ENCODE measurements around the gene GABPA. TPM values are rescaled to one million over a fixed set of nuclear protein-coding genes. Genes with fewer than 3 reads are reported as not detected.
"Not testable (repeated sequence)": the region's sequence is repeated elsewhere in the genome, so short reads cannot be mapped to it uniquely, and the experiment has no call there.

Gene GABPA
- total RNA-seq (2014; rRNA removed; shearing (Covaris generic); ENCODE audit: low replicate concordance) = 20.7 and 29.6 TPM in 2 replicates

DNA sequence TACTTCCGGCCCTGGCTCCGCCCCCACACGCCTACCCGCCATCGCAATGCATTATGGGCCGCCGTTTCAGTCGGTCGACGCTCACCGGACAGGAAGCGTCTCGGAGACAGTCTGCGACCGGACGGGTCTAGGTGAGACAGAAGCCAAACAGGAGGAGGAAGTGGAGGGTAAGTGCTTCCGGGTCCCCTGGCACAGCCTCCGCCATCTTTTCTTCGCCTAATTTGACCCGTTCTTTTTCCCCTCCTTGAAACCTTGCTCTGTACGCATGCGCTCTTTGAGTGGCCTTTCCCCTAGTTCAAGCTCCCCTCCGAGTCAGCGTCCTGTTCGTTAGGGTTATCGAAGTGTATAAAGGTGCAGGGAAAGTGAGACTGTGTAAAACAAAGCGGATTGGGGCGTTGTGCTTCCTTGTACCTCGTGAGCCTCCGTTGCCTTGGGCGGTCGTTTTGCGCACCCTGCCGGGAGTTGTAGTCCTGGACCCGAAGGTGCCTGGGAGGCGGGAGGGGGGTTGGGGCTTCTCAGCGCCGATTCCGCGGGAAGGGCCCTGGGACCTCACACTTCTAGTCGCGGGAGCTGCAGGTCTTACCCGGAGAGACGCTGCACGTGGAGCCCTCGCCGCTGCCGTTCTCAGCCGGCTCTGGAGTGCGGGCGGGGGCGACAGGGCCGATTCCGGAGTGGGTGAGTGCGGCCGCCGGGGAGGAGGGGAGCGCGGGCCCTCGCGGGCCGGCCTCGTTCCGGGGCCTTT lies at the start of gene GABPA, which contains the start of gene ATP5PF:
Gene GABPA (plus strand): TSS at position 69 of the 742 bp plus-strand sequence. CDS start 6,627 bp downstream, outside the sequence.
Gene ATP5PF (minus strand): TSS at position 1 of the 742 bp plus-strand sequence. CDS start 5,110 bp downstream, outside the sequence.
- Histone ChIP-seq H3K4me2 (ENCODE audit: low read depth, low read length, poor library complexity, severe bottlenecking) (peak within 1 kb of the TSS; percentile 88), H2AFZ (ENCODE audit: low read length) (peak within 1 kb of the TSS; percentile 51; the same call in 1 of the 2 replicates), H3K9ac (ENCODE audit: low read length) (peak within 1 kb of the TSS; percentile 94), H3K4me1 (ENCODE audit: low read length) (peaks cover 52% of the 10 kb centered on the region), H3K36me3 (ENCODE audit: insufficient read depth, low read length) (peaks cover 12% of the 10 kb centered on the region; the same call in 1 of the 2 replicates), H3K27me3 (ENCODE audit: low read length) (no peaks in the 10 kb centered on the region), H3K79me2 (ENCODE audit: low read length) (peaks cover 88% of the 10 kb centered on the region), H3K9me2 (replicated peaks; ENCODE audit: insufficient read depth, low read length) (no peaks in the 10 kb centered on the region), H3K9me3 (ENCODE audit: low read length) (no peaks in the 10 kb centered on the region), H3K27ac (ENCODE audit: low read length) (peak within 1 kb of the TSS; percentile 91), H3K4me3 (ENCODE audit: low read length) (peak within 1 kb of the TSS; percentile 95), H4K20me1 (ENCODE audit: insufficient read depth, low read depth, low read length) (peaks cover 16% of the 10 kb centered on the region; the same call in 1 of the 2 replicates)
- peak; percentile 99 for DNase-seq

DNA sequence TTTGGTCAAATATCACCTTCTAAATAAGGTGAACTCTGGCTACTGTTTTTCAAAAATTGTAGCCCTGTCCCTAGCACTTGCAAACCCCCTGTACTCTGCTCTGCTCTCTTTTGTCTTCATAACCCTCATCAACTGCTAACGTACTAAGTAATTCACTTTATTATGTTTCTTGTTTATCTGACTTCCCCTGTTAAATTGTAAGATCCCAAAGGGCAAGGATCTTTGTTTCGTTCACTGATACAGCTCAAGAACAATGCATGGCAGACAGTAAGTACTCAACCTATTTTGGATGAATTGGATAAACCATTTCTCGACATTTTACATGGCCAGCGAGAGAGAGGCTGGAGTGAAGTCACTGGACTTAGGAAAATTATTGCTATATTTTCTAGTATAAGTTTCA lies 47.0 kb upstream of the GABPA start:
- DNase-seq = no peak
- no peak overlapping the region for H3K9ac ChIP-seq (ENCODE audit: low read length)
- H2AFZ ChIP-seq (ENCODE audit: low read length) = no peak overlapping the region
- H3K9me3 ChIP-seq (ENCODE audit: low read length) = no peaks in the 10 kb centered on the region
- no peaks in the 10 kb centered on the region for H3K9me2 ChIP-seq (replicated peaks; ENCODE audit: insufficient read depth, low read length)
- no peaks in the 10 kb centered on the region for H3K4me1 ChIP-seq (ENCODE audit: low read length)
- H3K36me3 ChIP-seq (ENCODE audit: insufficient read depth, low read length) = no peaks in the 10 kb centered on the region
- no peak overlapping the region for H3K4me3 ChIP-seq (ENCODE audit: low read length)
- no peak overlapping the region for H3K4me2 ChIP-seq (ENCODE audit: low read depth, low read length, poor library complexity, severe bottlenecking)
- no peaks in the 10 kb centered on the region for H3K79me2 ChIP-seq (ENCODE audit: low read length)
- H3K27me3 ChIP-seq (ENCODE audit: low read length) = no peaks in the 10 kb centered on the region
- H3K27ac ChIP-seq (ENCODE audit: low read length) = no peak overlapping the region
- H4K20me1 ChIP-seq (ENCODE audit: insufficient read depth, low read depth, low read length) = no peaks in the 10 kb centered on the region

DNA sequence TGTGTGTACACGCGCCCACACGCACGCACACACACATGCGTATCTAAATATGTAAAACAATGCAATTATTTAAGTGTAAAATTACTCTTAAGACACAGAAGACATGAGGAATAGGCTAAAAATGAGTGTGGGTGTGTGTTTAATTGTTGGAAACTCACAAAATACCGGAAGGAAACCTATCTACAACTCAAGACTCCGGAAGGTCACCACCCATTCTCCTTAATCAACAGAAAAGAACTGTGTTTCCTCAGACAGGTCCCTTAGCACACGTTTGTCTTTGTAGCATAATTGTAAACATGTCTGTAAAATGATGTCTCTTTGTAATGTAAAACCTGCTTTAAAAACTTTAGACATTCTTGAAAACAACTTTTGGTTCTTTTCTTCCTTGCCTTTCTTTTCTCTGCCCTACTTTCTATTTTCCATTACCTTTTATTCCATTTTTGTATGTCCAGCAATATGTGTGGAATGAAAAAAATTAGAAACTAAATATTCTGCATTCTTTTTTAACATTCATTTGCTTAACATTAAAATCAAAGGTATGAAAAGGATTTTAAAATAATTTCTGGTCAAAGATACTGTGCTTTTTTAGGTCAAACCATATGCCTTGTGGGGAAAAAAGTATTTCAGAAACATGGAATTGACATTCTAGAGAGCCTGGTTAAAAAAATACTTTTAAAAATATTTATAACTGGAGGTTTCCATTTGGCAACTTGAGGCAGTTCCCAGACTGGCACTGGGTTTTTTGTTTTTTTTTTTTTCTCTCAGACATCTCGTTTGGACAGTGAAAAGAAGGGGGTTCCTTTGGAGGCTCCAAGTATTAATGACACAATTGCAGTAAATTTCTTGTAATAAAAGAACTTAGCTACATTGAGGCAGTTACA lies 46.3 kb upstream of the GABPA start:
- Histone ChIP-seq H3K27me3 (ENCODE audit: low read length) (no peaks in the 10 kb centered on the region), H3K36me3 (ENCODE audit: insufficient read depth, low read length) (no peaks in the 10 kb centered on the region), H3K9me3 (ENCODE audit: low read length) (no peaks in the 10 kb centered on the region), H3K9me2 (replicated peaks; ENCODE audit: insufficient read depth, low read length) (no peaks in the 10 kb centered on the region), H3K9ac (ENCODE audit: low read length) (no peak overlapping the region), H3K79me2 (ENCODE audit: low read length) (no peaks in the 10 kb centered on the region), H2AFZ (ENCODE audit: low read length) (no peak overlapping the region), H3K4me2 (ENCODE audit: low read depth, low read length, poor library complexity, severe bottlenecking) (no peak overlapping the region), H4K20me1 (ENCODE audit: insufficient read depth, low read depth, low read length) (no peaks in the 10 kb centered on the region), H3K4me1 (ENCODE audit: low read length) (no peaks in the 10 kb centered on the region), H3K4me3 (ENCODE audit: low read length) (no peak overlapping the region), H3K27ac (ENCODE audit: low read length) (no peak overlapping the region)
- DNase-seq = no peak

DNA sequence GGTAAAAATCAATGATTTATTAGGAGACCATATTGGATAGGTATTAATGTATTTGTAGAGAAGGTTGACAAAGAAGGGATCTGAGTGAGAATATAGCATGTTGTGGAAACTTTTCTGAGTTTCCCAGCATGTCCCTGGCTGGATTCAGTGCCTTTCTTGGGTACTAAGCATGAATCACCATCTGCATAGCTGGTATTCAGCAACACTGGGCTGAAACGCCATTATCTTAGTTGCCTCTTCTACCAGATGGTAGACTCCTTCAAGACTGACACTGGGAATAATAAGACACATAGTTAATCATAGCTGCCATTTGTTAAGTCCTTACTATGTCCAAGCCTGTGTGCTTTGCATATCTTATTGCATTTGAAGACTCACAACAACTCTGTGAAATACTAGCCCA lies 45.5 kb upstream of the GABPA start:
- no peaks in the 10 kb centered on the region for H3K36me3 ChIP-seq (ENCODE audit: insufficient read depth, low read length)
- no peak for DNase-seq

DNA sequence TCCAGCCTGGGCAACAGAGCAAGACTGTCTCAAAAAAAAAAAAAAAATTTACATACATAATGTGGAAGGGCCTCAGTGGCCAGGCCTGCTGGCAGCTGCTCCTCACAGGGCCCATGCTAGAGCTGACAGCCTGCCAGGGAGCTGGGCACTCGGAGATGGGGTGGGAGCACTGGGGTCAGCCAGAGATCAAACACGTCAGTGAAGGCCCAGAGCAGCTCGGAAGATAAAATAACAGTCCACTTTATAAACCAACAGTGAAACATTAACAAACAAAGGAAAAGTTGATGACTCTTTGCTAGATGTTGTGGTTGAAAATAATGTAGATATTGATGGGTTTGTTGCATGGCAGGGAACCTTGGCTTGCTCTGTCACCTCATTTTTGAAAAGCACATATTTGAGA lies 42.8 kb upstream of the GABPA start:
- Histone ChIP-seq H3K9me2 (replicated peaks; ENCODE audit: insufficient read depth, low read length) (no peaks in the 10 kb centered on the region), H3K4me1 (ENCODE audit: low read length) (no peaks in the 10 kb centered on the region), H3K36me3 (ENCODE audit: insufficient read depth, low read length) (no peaks in the 10 kb centered on the region), H3K9ac (ENCODE audit: low read length) (no peak overlapping the region), H3K4me3 (ENCODE audit: low read length) (no peak overlapping the region), H3K27me3 (ENCODE audit: low read length) (no peaks in the 10 kb centered on the region), H3K27ac (ENCODE audit: low read length) (no peak overlapping the region), H4K20me1 (ENCODE audit: insufficient read depth, low read depth, low read length) (no peaks in the 10 kb centered on the region), H3K79me2 (ENCODE audit: low read length) (no peaks in the 10 kb centered on the region), H3K4me2 (ENCODE audit: low read depth, low read length, poor library complexity, severe bottlenecking) (no peak overlapping the region), H3K9me3 (ENCODE audit: low read length) (no peaks in the 10 kb centered on the region), H2AFZ (ENCODE audit: low read length) (no peak overlapping the region)
- DNase-seq = no peak

More for the DNA sequence above, 45.5 kb upstream of the GABPA start:
- Histone ChIP-seq H3K4me3 (ENCODE audit: low read length) (no peak overlapping the region), H3K9me3 (ENCODE audit: low read length) (no peaks in the 10 kb centered on the region), H2AFZ (ENCODE audit: low read length) (no peak overlapping the region), H4K20me1 (ENCODE audit: insufficient read depth, low read depth, low read length) (no peaks in the 10 kb centered on the region), H3K27me3 (ENCODE audit: low read length) (no peaks in the 10 kb centered on the region), H3K27ac (ENCODE audit: low read length) (no peak overlapping the region), H3K9me2 (replicated peaks; ENCODE audit: insufficient read depth, low read length) (no peaks in the 10 kb centered on the region), H3K79me2 (ENCODE audit: low read length) (no peaks in the 10 kb centered on the region), H3K9ac (ENCODE audit: low read length) (no peak overlapping the region), H3K4me1 (ENCODE audit: low read length) (no peaks in the 10 kb centered on the region), H3K4me2 (ENCODE audit: low read depth, low read length, poor library complexity, severe bottlenecking) (no peak overlapping the region)

DNA sequence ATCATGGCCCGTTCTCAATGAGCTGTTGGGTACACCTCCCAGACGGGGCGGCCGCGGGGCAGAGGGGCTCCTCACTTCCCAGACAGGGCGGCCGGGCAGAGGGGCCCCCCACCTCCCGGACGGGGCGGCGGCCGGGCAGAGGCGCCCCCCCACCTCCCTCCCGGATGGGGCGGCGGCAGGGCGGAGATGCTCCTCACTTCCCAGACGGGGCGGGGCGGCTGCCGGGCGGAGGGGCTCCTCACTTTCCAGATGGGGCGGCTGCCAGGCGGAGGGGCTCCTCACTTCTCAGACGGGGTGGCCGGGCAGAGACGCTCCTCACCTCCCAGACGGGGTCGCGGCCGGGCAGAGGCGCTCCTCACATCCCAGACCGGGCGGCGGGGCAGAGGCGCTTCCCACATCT lies 39.3 kb upstream of the GABPA start:
- not testable (repeated sequence) for H2AFZ ChIP-seq (ENCODE audit: low read length); H3K4me2 ChIP-seq (ENCODE audit: low read depth, low read length, poor library complexity, severe bottlenecking)

DNA sequence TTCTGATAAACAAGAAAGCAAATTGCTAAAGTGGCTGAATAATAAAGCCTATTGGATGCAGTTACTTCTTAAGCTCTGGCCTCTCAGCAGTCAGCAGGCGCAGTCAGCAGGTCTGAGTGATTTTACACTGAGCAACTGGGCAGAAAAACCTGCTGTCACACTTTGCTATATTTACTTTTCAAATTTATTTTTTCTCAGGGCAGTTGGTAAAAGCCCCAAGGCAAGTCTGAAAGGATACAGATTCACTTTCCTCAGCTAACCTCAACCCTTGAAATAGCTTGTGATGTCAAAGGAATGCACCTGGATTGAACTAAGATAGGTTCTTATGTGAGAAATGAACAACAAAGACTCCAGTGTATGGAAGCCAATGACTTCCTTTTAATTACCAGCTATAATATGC lies 34.0 kb upstream of the GABPA start:
- H3K9me2 ChIP-seq (replicated peaks; ENCODE audit: insufficient read depth, low read length) = no peaks in the 10 kb centered on the region
- H3K79me2 ChIP-seq (ENCODE audit: low read length) = no peaks in the 10 kb centered on the region
- no peak for DNase-seq
- no peaks in the 10 kb centered on the region for H3K36me3 ChIP-seq (ENCODE audit: insufficient read depth, low read length)
- H2AFZ ChIP-seq (ENCODE audit: low read length) = no peak overlapping the region
- no peaks in the 10 kb centered on the region; the same call in 1 of the 2 replicates for H4K20me1 ChIP-seq (ENCODE audit: insufficient read depth, low read depth, low read length)
- H3K4me2 ChIP-seq (ENCODE audit: low read depth, low read length, poor library complexity, severe bottlenecking) = no peak overlapping the region
- no peak overlapping the region for H3K9ac ChIP-seq (ENCODE audit: low read length)
- H3K27ac ChIP-seq (ENCODE audit: low read length) = no peak overlapping the region
- H3K27me3 ChIP-seq (ENCODE audit: low read length) = no peaks in the 10 kb centered on the region
- H3K9me3 ChIP-seq (ENCODE audit: low read length) = no peaks in the 10 kb centered on the region
- no peaks in the 10 kb centered on the region for H3K4me1 ChIP-seq (ENCODE audit: low read length)
- H3K4me3 ChIP-seq (ENCODE audit: low read length) = no peak overlapping the region

More for the DNA sequence above, 39.3 kb upstream of the GABPA start:
- not testable (repeated sequence) for H3K4me3 ChIP-seq (ENCODE audit: low read length); H3K27ac ChIP-seq (ENCODE audit: low read length); DNase-seq; H4K20me1 ChIP-seq (ENCODE audit: insufficient read depth, low read depth, low read length); H3K9me2 ChIP-seq (replicated peaks; ENCODE audit: insufficient read depth, low read length); H3K9ac ChIP-seq (ENCODE audit: low read length); H3K9me3 ChIP-seq (ENCODE audit: low read length); H3K79me2 ChIP-seq (ENCODE audit: low read length); H3K4me1 ChIP-seq (ENCODE audit: low read length); H3K27me3 ChIP-seq (ENCODE audit: low read length); H3K36me3 ChIP-seq (ENCODE audit: insufficient read depth, low read length)

DNA sequence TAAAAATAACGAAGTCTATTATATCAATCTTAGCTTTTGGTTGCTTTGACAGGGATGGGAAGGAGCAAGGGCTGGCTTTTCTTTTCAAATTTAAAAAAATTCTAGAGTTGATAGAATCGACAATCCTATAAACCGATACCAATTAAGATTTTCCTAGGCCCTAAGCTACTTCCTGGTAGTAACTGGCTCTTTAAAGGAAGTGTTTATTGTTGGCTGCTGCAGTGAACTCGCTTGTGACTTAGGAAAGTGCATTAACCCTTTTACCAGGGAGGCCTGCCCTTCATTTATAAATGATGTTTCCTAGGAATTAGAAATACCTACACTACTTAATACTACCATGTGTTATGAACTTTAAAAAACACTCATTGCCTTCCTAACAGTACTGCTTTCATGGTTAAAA lies 33.2 kb upstream of the GABPA start:
- Histone ChIP-seq H2AFZ (ENCODE audit: low read length) (no peak overlapping the region), H4K20me1 (ENCODE audit: insufficient read depth, low read depth, low read length) (no peaks in the 10 kb centered on the region; the same call in 1 of the 2 replicates), H3K4me3 (ENCODE audit: low read length) (no peak overlapping the region)

More for the DNA sequence above, 33.2 kb upstream of the GABPA start:
- Histone ChIP-seq H3K27me3 (ENCODE audit: low read length) (no peaks in the 10 kb centered on the region), H3K9ac (ENCODE audit: low read length) (no peak overlapping the region), H3K4me1 (ENCODE audit: low read length) (no peaks in the 10 kb centered on the region), H3K36me3 (ENCODE audit: insufficient read depth, low read length) (no peaks in the 10 kb centered on the region), H3K9me3 (ENCODE audit: low read length) (no peaks in the 10 kb centered on the region), H3K27ac (ENCODE audit: low read length) (no peak overlapping the region), H3K9me2 (replicated peaks; ENCODE audit: insufficient read depth, low read length) (no peaks in the 10 kb centered on the region), H3K4me2 (ENCODE audit: low read depth, low read length, poor library complexity, severe bottlenecking) (no peak overlapping the region), H3K79me2 (ENCODE audit: low read length) (no peaks in the 10 kb centered on the region)
- DNase-seq = no peak

Measured in Karpas-422 (cell line).